ENCODE measurements around the gene FBRSL1.

The FBRSL1 gene

GRCh38 chr12:132500856-132501180 is 10.9 kb downstream of the FBRSL1 start:
- no peak for DNase-seq

- no peak for DNase-seq
Observed at GRCh38 chr12:132501204-132501940, 11.4 kb downstream of the FBRSL1 start.

GRCh38 chr12:132502149-132502881 is 12.4 kb downstream of the FBRSL1 start:
- no peak for DNase-seq

GRCh38 chr12:132502882-132503193 is 12.9 kb downstream of the FBRSL1 start:
- no peak for DNase-seq

- no peak for DNase-seq
Observed at GRCh38 chr12:132503618-132504204, 13.8 kb downstream of the FBRSL1 start.

GRCh38 chr12:132505105-132505851 is 15.3 kb downstream of the FBRSL1 start:
- DNase-seq, result no peak

GRCh38 chr12:132505852-132506219 is 15.9 kb downstream of the FBRSL1 start:
- DNase-seq, result no peak

GRCh38 chr12:132506328-132507160 is 16.6 kb downstream of the FBRSL1 start:
- no peak for DNase-seq

GRCh38 chr12:132507161-132507538 is 17.2 kb downstream of the FBRSL1 start:
- no peak for DNase-seq

GRCh38 chr12:132507656-132508490 is 17.9 kb downstream of the FBRSL1 start:
- DNase-seq, result no peak

GRCh38 chr12:132508491-132508740 is 18.5 kb downstream of the FBRSL1 start:
- no peak for DNase-seq

GRCh38 chr12:132508860-132509732 is 19.1 kb downstream of the FBRSL1 start:
- DNase-seq, result no peak

- DNase-seq, result no peak
Observed at GRCh38 chr12:132510111-132510724, 20.3 kb downstream of the FBRSL1 start.

GRCh38 chr12:132510746-132511477 is 21.0 kb downstream of the FBRSL1 start:
- no peak for DNase-seq

- DNase-seq, result no peak
Observed at GRCh38 chr12:132511516-132512196, 21.7 kb downstream of the FBRSL1 start.

GRCh38 chr12:132512197-132513069 is 22.5 kb downstream of the FBRSL1 start:
- no peak for DNase-seq

GRCh38 chr12:132513070-132513398 is 23.1 kb downstream of the FBRSL1 start:
- DNase-seq, result no peak

- DNase-seq, result no peak
Observed at GRCh38 chr12:132513458-132514135, 23.6 kb downstream of the FBRSL1 start.
